ENCODE results near the gene FOXR1.

DNA sequence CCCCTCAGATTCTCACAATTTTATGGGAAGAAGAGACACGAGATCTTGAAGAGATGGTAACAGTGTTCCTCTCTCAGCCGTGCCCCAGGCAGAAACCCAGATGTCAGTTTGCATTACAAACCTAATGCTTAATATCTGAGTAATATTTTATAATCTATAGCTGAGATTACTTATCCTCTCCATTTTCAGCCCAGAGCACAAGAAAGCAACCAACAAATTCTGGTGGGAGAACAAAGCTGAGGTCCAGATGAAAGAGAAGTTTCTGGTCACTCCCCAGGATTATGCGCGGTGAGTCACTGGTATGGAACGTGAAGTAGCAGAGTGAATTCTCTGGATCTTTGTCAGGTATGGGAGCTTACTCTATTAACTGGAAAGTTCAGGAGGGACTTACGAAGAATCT is 27.3 kb downstream of the FOXR1 start:
- TF ChIP-seq, protein P1, sequence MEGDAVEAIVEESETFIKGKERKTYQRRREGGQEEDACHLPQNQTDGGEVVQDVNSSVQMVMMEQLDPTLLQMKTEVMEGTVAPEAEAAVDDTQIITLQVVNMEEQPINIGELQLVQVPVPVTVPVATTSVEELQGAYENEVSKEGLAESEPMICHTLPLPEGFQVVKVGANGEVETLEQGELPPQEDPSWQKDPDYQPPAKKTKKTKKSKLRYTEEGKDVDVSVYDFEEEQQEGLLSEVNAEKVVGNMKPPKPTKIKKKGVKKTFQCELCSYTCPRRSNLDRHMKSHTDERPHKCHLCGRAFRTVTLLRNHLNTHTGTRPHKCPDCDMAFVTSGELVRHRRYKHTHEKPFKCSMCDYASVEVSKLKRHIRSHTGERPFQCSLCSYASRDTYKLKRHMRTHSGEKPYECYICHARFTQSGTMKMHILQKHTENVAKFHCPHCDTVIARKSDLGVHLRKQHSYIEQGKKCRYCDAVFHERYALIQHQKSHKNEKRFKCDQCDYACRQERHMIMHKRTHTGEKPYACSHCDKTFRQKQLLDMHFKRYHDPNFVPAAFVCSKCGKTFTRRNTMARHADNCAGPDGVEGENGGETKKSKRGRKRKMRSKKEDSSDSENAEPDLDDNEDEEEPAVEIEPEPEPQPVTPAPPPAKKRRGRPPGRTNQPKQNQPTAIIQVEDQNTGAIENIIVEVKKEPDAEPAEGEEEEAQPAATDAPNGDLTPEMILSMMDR (IDR thresholded peaks at IDR 0.05; ENCODE audit: low read length): no peak
- no peak for TF ChIP-seq EZH2 (IDR thresholded peaks at IDR 0.05; ENCODE audit: borderline replicate concordance, low read length)
